A673 (cell line): ENCODE data around the gene KCTD3. TPM values are rescaled to one million over a fixed set of nuclear protein-coding genes. Genes with fewer than 3 reads are reported as not detected.

Experiments
- BruUV-seq: library from RNA; stranded (reverse); fragments of 400-500 nt; replicated peaks from 2 replicates; lab custom pipeline; 2021; lab: Mats Ljungman, UMichigan
- CTCF ChIA-PET: fragments of 300-600 bp; sonication (Branson Sonifier 250); formaldehyde crosslinking; loops from one replicate; lab custom pipeline; 2022; ENCODE audit warnings: antibody characterized with exemption; lab: Charles Lee
- POLR2A ChIA-PET: fragments of 300-600 bp; sonication (Branson Sonifier 250); formaldehyde crosslinking; loops from one replicate; lab custom pipeline; 2022; ENCODE audit warnings: antibody characterized with exemption; ENCODE audit not compliant: low non-redundant PET; lab: Charles Lee
- DNase-seq: peaks from one replicate; pipeline ENCODE4 v3.0.0-alpha.2; 2015; ENCODE audit warnings: low spot score
- H3K27ac ChIP-seq: fragments of 200-600 bp; sonication (generic); 2 replicates; pipeline ENCODE4 v1.5.1; 2016; ENCODE audit warnings: mixed run types, low read depth, mild to moderate bottlenecking, mixed read lengths, antibody characterized with exemption, low read length; ENCODE audit not compliant: poor library complexity, severe bottlenecking
- H3K27me3 ChIP-seq: fragments of 200-600 bp; sonication (generic); replicated peaks from 2 replicates; pipeline ENCODE4 v1.6.1; 2017; ENCODE audit warnings: mixed run types, low read depth, mild to moderate bottlenecking, mixed read lengths, antibody characterized with exemption, low read length; ENCODE audit not compliant: insufficient read depth, poor library complexity
- H3K36me3 ChIP-seq: fragments of 200-600 bp; sonication (generic); 2 replicates; pipeline ENCODE4 v1.6.1; 2016; ENCODE audit warnings: mixed run types, mild to moderate bottlenecking, mixed read lengths, antibody characterized with exemption, low read length; ENCODE audit not compliant: insufficient read depth, poor library complexity, severe bottlenecking
- H3K4me1 ChIP-seq: fragments of 200-600 bp; sonication (generic); 2 replicates; pipeline ENCODE4 v1.6.1; 2017; ENCODE audit warnings: mixed run types, mild to moderate bottlenecking, mixed read lengths, antibody characterized with exemption, low read length; ENCODE audit not compliant: insufficient read depth, poor library complexity, severe bottlenecking
- H3K4me3 ChIP-seq: fragments of 200-600 bp; sonication (generic); 2 replicates; pipeline ENCODE4 v1.5.1; 2016; ENCODE audit warnings: low read depth, mixed run types, mild to moderate bottlenecking, mixed read lengths, low read length; ENCODE audit not compliant: poor library complexity, severe bottlenecking
- H3K9me3 ChIP-seq: fragments of 200-600 bp; sonication (generic); 2 replicates; pipeline ENCODE4 v1.6.1; 2016; ENCODE audit warnings: mixed run types, low read depth, mild to moderate bottlenecking, mixed read lengths, antibody characterized with exemption, low read length; ENCODE audit not compliant: poor library complexity, severe bottlenecking
- EZH2 ChIP-seq: fragments of 200-600 bp; sonication (generic); IDR thresholded peaks from 2 replicates; pipeline ENCODE4 v1.6.1; 2017; ENCODE audit warnings: borderline replicate concordance, low read depth, mild to moderate bottlenecking, mixed read lengths, antibody characterized with exemption, low read length; ENCODE audit not compliant: poor library complexity, severe bottlenecking
- intact Hi-C: fragments of 100-400 bp; cut with micrococcal nuclease; formaldehyde crosslinking; loops from one replicate; pipeline ENCODE4 v1.10.0; 2022; ENCODE audit not compliant: unreplicated experiment
- total RNA-seq: library from RNA; stranded (reverse); gene quantifications from 2 replicates; pipeline ENCODE4 v1.2.3, GENCODE V29; 2021
- TF ChIP-seq, protein P1 (sequence below): fragments of 300-800, 200-600 bp; sonication (generic); conservative IDR thresholded peaks from 2 replicates; pipeline ENCODE4 v1.5.1; 2017; ENCODE audit warnings: low read depth, mild to moderate bottlenecking, antibody characterized with exemption, low read length, moderate library complexity, mixed read lengths

The KCTD3 gene
- total RNA-seq, 1 experiment from 2014 or later = 10.8 TPM

- TF ChIP-seq, protein P1, sequence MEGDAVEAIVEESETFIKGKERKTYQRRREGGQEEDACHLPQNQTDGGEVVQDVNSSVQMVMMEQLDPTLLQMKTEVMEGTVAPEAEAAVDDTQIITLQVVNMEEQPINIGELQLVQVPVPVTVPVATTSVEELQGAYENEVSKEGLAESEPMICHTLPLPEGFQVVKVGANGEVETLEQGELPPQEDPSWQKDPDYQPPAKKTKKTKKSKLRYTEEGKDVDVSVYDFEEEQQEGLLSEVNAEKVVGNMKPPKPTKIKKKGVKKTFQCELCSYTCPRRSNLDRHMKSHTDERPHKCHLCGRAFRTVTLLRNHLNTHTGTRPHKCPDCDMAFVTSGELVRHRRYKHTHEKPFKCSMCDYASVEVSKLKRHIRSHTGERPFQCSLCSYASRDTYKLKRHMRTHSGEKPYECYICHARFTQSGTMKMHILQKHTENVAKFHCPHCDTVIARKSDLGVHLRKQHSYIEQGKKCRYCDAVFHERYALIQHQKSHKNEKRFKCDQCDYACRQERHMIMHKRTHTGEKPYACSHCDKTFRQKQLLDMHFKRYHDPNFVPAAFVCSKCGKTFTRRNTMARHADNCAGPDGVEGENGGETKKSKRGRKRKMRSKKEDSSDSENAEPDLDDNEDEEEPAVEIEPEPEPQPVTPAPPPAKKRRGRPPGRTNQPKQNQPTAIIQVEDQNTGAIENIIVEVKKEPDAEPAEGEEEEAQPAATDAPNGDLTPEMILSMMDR = no peak
- no peak for TF ChIP-seq EZH2
- Histone ChIP-seq H3K9me3 (peaks cover 5% of the 10 kb centered on the region), H3K27me3 (peaks cover 17% of the 10 kb centered on the region), H3K27ac (no peak overlapping the region), H3K4me1 (no peaks in the 10 kb centered on the region), H3K4me3 (no peak overlapping the region), H3K36me3 (no peaks in the 10 kb centered on the region)
- POLR2A ChIA-PET = interaction anchor here (0.7 kb wide), 1 partner anchor 1365 kb away, joined by 16 read pairs; no protein-coding TSS in a partner anchor
- intact Hi-C loops = no loop called here
- no TSS peak for BruUV-seq
- DNase-seq = no peak
- CTCF ChIA-PET = no interaction called here
These were observed 23.3 kb upstream of the KCTD3 start for GRCh38 chr1:215543806-215544205.

DNA sequence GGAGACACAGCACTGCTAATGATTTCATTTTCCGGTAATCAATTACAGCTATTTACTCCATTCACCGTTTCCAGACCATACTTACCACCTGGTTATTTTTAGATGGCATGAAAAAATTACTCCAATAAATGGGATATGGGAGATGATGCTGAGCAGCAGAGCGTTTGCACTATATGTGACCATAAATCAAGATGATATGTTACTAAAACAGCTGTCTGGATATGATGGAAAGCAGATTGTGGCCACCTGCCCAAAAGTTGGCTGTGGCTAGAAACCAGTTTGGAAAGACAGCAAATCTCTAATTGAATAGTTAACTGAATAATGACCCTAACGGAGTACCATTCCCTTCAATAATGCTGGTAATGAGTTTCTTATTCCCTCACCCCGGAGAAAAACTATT lies 22.5 kb upstream of the KCTD3 start:
- DNase-seq = no peak
- H3K36me3 ChIP-seq = no peaks in the 10 kb centered on the region
- intact Hi-C loops = no loop called here
- POLR2A ChIA-PET = interaction anchor here (0.7 kb wide), 1 partner anchor 1365 kb away, joined by 16 read pairs; no protein-coding TSS in a partner anchor
- H3K9me3 ChIP-seq = peaks cover 5% of the 10 kb centered on the region
- no peak overlapping the region for H3K27ac ChIP-seq
- peaks cover 12% of the 10 kb centered on the region for H3K27me3 ChIP-seq
- CTCF ChIA-PET = no interaction called here
- H3K4me3 ChIP-seq = no peak overlapping the region
- TF ChIP-seq, protein P1 = no peak
- no peak for TF ChIP-seq EZH2
- no TSS peak for BruUV-seq
- H3K4me1 ChIP-seq = no peaks in the 10 kb centered on the region

DNA sequence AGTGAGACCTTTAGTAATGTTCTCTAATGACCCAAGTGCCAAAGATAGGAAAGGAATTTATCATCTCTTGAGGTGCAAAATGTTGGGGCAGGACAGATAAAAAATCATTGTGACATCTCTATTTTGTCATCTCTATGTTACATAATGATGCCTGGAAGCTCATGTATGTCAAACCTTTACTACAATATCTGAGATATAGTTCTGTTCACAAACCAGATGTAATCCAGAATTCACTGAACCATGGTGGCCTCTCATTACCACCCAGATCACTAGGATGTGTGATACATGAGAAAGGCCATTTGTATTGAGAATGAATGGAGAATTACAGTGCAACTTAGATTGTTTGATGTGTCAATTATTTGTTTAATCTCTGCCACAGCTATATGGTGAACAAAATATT lies 22.0 kb upstream of the KCTD3 start:
- ChIA-PET CTCF (no interaction called here), POLR2A (no interaction called here)
- no TSS peak for BruUV-seq
- no peak overlapping the region for H3K4me3 ChIP-seq
- intact Hi-C loops = no loop called here
- DNase-seq = no peak
- peaks cover 5% of the 10 kb centered on the region for H3K9me3 ChIP-seq
- H3K36me3 ChIP-seq = no peaks in the 10 kb centered on the region
- no peak overlapping the region for H3K27ac ChIP-seq
- H3K27me3 ChIP-seq = peaks cover 13% of the 10 kb centered on the region
- no peaks in the 10 kb centered on the region for H3K4me1 ChIP-seq
- TF ChIP-seq, protein P1 = no peak
